Right lobe of liver (tissue), 6 donors: ENCODE results near the gene PRDM4. TPM values are rescaled to one million over a fixed set of nuclear protein-coding genes. Genes with fewer than 3 reads are reported as not detected.
"Not testable (repeated sequence)": the region's sequence is repeated elsewhere in the genome, so short reads cannot be mapped to it uniquely, and the experiment has no call there.

Experiments used
- ATAC-seq, 4 donors: fragments of 200-7000 bp; cut with Tn5 transposase; one replicate each; pipeline ENCODE4 v1.9.1; 2020; ENCODE audit warnings: mild to moderate bottlenecking in 4 of 4, moderate library complexity in 4 of 4
- DNase-seq, 3 donors: peaks; one replicate each; pipeline ENCODE4 v3.0.0-alpha.2; 2020
- H3K27ac ChIP-seq, 3 donors: fragments of 200-600 bp; one replicate each; pipeline ENCODE4 v1.8.0; 2022
- H3K27me3 ChIP-seq, 2 donors: fragments of 200-600 bp; one replicate each; pipeline ENCODE4 v1.8.0; 2022
- H3K36me3 ChIP-seq, 4 donors: fragments of 200-600 bp; sonication (generic) in 1 of 4; one replicate each; pipeline versions ENCODE4 v1.5.1 to v1.8.0; 2017 to 2022; ENCODE audit warnings: control low read depth in 1 of 4
- H3K4me1 ChIP-seq, 4 donors: fragments of 200-600 bp; sonication (generic) in 1 of 4; one replicate each; pipeline versions ENCODE4 v1.5.1 to v1.8.0; 2017 to 2022; ENCODE audit warnings: control low read depth in 1 of 4
- H3K4me3 ChIP-seq, 3 donors: fragments of 200-600 bp; one replicate each; pipeline ENCODE4 v1.8.0; 2022
- H3K9me3 ChIP-seq, 4 donors: fragments of 200-600 bp; sonication (generic) in 1 of 4; one replicate each; pipeline versions ENCODE4 v1.5.1 to v1.8.0; 2017 to 2022; ENCODE audit warnings: control low read depth in 1 of 4
- POLR2A ChIP-seq: fragments of 450-650 bp; IDR thresholded peaks from one replicate; pipeline ENCODE4 v1.6.1; 2017; ENCODE audit warnings: antibody characterized with exemption, mild to moderate bottlenecking
- WGBS: methylation state at CpG from one replicate; pipeline ENCODE4 v1.1.6; 2018; ENCODE audit warnings: low coverage, low lambda C conversion rate; ENCODE audit not compliant: insufficient coverage; ENCODE audit errors: missing lambda C conversion rate; 5-methylcytosine and 5-hydroxymethylcytosine counted together
- intact Hi-C, 2 donors: fragments of 100-400 bp; cut with DNase I; formaldehyde crosslinking; loops; one replicate each; pipeline versions ENCODE4 v1.11.2 to v1.14.1; 2022
- total RNA-seq, 6 experiments: library from RNA; depleted of rRNA in 2 of 6; stranded (reverse); fragments of >200 nt in 2 of 6; fragmentation: NEBNext Ultra II Directional in 3 of 6; extraction: Animal tissue kit (Norgen Biotek cat#: 25700) in 3 of 6; gene quantifications; one replicate each; pipeline versions ENCODE4 v1.1.0 to v1.2.4, GENCODE V29; 2016 to 2023
- TF ChIP-seq, protein P1 (sequence below), 4 donors: fragments of 200-600 bp in 3 of 4; fragments of 450-650 bp in 1 of 4; IDR thresholded peaks; one replicate each; pipeline versions ENCODE4 v1.5.1 to v1.8.0; 2016 to 2022; ENCODE audit warnings: antibody characterized with exemption in 4 of 4, mild to moderate bottlenecking in 2 of 4
- donor health status: DM: no; HTN: yes; CAD: no.
- donor health status: DM: no; HTN: no; CAD: no.
- donor health status: DM: no; HTN: no; CAD: no.
- donor health status: DM: no; HTN: yes; CAD: no.
- donor health status: DM: no; HTN: yes; CAD: no.

Gene PRDM4
- total RNA-seq, 6 experiments from 2014 or later, result 5.9 to 8.2 (median 7.1) TPM

DNA sequence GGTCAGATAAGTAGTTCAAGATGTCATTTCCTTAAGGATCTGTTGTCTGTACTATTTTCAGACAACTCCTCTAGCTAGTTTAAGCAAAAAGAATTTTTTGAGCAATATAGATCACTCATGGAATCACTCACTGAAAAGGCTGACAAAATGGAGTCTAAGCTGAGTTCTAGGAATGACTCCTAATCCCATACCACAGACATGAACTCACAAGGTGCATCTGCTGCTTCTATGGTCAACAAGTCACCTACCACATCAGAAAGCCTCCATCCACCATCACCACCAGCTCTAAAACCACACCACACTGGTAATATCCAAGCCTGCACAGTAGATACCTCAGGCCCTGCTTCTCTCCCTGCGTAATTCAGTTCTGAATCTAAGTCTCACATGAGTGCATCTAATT is 42.3 kb downstream of the PRDM4 start:
- 90% methylated on average over 1 of the region's 1 CpG for WGBS
- intact Hi-C loops, result no loop called here
- H3K27ac ChIP-seq, result no peak overlapping the region
- no peak for DNase-seq
- no peaks in the 10 kb centered on the region for H3K27me3 ChIP-seq
- no peak for ATAC-seq
- TF ChIP-seq, protein P1, sequence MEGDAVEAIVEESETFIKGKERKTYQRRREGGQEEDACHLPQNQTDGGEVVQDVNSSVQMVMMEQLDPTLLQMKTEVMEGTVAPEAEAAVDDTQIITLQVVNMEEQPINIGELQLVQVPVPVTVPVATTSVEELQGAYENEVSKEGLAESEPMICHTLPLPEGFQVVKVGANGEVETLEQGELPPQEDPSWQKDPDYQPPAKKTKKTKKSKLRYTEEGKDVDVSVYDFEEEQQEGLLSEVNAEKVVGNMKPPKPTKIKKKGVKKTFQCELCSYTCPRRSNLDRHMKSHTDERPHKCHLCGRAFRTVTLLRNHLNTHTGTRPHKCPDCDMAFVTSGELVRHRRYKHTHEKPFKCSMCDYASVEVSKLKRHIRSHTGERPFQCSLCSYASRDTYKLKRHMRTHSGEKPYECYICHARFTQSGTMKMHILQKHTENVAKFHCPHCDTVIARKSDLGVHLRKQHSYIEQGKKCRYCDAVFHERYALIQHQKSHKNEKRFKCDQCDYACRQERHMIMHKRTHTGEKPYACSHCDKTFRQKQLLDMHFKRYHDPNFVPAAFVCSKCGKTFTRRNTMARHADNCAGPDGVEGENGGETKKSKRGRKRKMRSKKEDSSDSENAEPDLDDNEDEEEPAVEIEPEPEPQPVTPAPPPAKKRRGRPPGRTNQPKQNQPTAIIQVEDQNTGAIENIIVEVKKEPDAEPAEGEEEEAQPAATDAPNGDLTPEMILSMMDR (IDR thresholded peaks at IDR 0.05), result no peak
- TF ChIP-seq POLR2A, result no peak
- no peak overlapping the region for H3K4me3 ChIP-seq
- H3K9me3 ChIP-seq, result no peaks in the 10 kb centered on the region
- H3K4me1 ChIP-seq, result no peaks in the 10 kb centered on the region
- H3K36me3 ChIP-seq, result peaks cover 0 to 5% (median 1%) of the 10 kb centered on the region in 4 donors

- Histone ChIP-seq H3K36me3 (peaks cover 0 to 34% (median 20%) of the 10 kb centered on the region in 4 donors), H3K4me3 (no peak overlapping the region), H3K27ac (no peak overlapping the region), H3K27me3 (no peaks in the 10 kb centered on the region), H3K9me3 (no peaks in the 10 kb centered on the region), H3K4me1 (no peaks in the 10 kb centered on the region)
- ATAC-seq, result no peak
- intact Hi-C loops, result no loop called here
- DNase-seq, result no peak
- TF ChIP-seq, protein P1 (IDR thresholded peaks at IDR 0.05), result no peak
- TF ChIP-seq POLR2A, result no peak
These were observed 45.2 kb downstream of the PRDM4 start for GRCh38 chr12:107715780-107716179.

DNA sequence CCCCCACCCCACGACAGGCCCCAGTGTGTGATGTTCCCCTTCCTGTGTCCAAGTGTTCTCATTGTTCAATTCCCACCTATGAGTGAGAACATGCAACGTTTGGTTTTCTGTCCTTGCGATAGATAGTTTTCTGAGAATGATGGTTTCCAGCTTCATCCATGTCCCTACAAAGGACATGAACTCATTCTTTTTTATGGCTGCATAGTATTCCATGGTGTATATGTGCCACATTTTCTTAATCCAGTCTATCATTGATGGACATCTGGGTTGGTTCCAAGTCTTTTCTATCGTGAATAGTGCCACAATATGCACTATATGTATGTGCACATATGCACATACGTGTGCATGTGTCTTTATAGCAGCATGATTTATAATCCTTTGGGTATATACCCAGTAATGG is 55.4 kb downstream of the PRDM4 start:
- H3K27ac ChIP-seq, H3K9me3 ChIP-seq, H3K4me3 ChIP-seq, H3K27me3 ChIP-seq, DNase-seq, intact Hi-C loops, ATAC-seq, H3K4me1 ChIP-seq: not testable (repeated sequence)
- peaks cover 0 to 63% (median 28%) of the 10 kb centered on the region in 4 donors for H3K36me3 ChIP-seq
- WGBS, result 89% methylated on average over 4 of the region's 5 CpGs

- ATAC-seq (no peak), DNase-seq (no peak)
- Histone ChIP-seq H3K36me3 (peaks cover 0 to 63% (median 31%) of the 10 kb centered on the region in 4 donors), H3K4me3 (no peak overlapping the region), H3K27me3 (no peaks in the 10 kb centered on the region), H3K9me3 (no peaks in the 10 kb centered on the region), H3K27ac (no peak overlapping the region), H3K4me1 (no peaks in the 10 kb centered on the region)
- intact Hi-C loops, result no loop called here
- TF ChIP-seq, protein P1 (IDR thresholded peaks at IDR 0.05), result no peak
- TF ChIP-seq POLR2A, result no peak
- 91% methylated on average over 5 of the region's 5 CpGs for WGBS
These were observed 56.9 kb downstream of the PRDM4 start for GRCh38 chr12:107704041-107704440.

- H3K4me3 ChIP-seq, result no peak overlapping the region
- no peaks in the 10 kb centered on the region for H3K27me3 ChIP-seq
- no peak overlapping the region for H3K27ac ChIP-seq
- intact Hi-C loops, result no loop called here
- 87% methylated on average over 4 of the region's 4 CpGs for WGBS
- ATAC-seq (no peak), DNase-seq (no peak)
- H3K9me3 ChIP-seq, result no peaks in the 10 kb centered on the region
- TF ChIP-seq POLR2A, result no peak
- TF ChIP-seq, protein P1 (IDR thresholded peaks at IDR 0.05), result no peak
- H3K36me3 ChIP-seq, result peaks cover 0 to 69% (median 35%) of the 10 kb centered on the region in 4 donors
- H3K4me1 ChIP-seq, result no peaks in the 10 kb centered on the region
These were observed 58.8 kb downstream of the PRDM4 start for GRCh38 chr12:107702106-107702505.
